Suprapubic skin (tissue), 4 donors: ENCODE results near the gene AUTS2.

Experiments
- POLR2A ChIP-seq, 2 donors: fragments of 450-650 bp; IDR thresholded peaks; one replicate each; pipeline ENCODE4 v1.6.1; 2017; ENCODE audit warnings: antibody characterized with exemption in 2 of 2, mild to moderate bottlenecking in 2 of 2, moderate library complexity in 2 of 2
- POLR2AphosphoS5 ChIP-seq, 3 donors: sonication (generic); formaldehyde crosslinking; IDR thresholded peaks; one replicate each; pipeline ENCODE4 v1.6.1; 2017; ENCODE audit warnings: antibody characterized with exemption in 3 of 3
- TF ChIP-seq, protein P1 (sequence below), 2 donors: fragments of 200-600 bp in 1 of 2; fragments of 450-650 bp in 1 of 2; sonication (generic) in 1 of 2; IDR thresholded peaks; one replicate each; pipeline ENCODE4 v1.5.1; 2016 to 2019; ENCODE audit warnings: antibody characterized with exemption in 2 of 2, mild to moderate bottlenecking in 1 of 2, moderate library complexity in 1 of 2

DNA sequence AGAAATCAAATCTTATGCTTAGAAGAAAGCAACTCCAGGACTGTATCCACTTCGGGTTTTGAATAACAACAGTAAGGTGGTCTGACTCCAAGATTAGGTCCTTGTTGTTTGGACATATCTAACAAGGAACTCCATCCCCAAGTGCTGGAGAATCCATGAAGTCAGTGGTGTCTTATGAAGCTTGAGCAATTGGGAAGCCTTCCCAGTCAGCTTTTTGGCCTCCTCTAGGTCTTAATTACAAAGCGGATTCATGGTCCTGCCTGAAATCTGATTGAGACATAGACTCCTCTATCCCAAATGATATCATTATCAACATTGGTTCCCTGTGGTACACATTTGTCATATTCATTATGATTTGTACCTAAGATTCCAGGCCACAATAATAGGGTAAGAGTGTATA is 642.6 kb downstream of the AUTS2 start:
- TF ChIP-seq, protein P1, sequence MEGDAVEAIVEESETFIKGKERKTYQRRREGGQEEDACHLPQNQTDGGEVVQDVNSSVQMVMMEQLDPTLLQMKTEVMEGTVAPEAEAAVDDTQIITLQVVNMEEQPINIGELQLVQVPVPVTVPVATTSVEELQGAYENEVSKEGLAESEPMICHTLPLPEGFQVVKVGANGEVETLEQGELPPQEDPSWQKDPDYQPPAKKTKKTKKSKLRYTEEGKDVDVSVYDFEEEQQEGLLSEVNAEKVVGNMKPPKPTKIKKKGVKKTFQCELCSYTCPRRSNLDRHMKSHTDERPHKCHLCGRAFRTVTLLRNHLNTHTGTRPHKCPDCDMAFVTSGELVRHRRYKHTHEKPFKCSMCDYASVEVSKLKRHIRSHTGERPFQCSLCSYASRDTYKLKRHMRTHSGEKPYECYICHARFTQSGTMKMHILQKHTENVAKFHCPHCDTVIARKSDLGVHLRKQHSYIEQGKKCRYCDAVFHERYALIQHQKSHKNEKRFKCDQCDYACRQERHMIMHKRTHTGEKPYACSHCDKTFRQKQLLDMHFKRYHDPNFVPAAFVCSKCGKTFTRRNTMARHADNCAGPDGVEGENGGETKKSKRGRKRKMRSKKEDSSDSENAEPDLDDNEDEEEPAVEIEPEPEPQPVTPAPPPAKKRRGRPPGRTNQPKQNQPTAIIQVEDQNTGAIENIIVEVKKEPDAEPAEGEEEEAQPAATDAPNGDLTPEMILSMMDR (IDR thresholded peaks at IDR 0.05), result no peak
- no peak for TF ChIP-seq POLR2AphosphoS5 (IDR thresholded peaks at IDR 0.05)
- no peak for TF ChIP-seq POLR2A (IDR thresholded peaks at IDR 0.05)
